ENCODE measurements around the gene GLIS1. TPM values are rescaled to one million over a fixed set of nuclear protein-coding genes. Genes with fewer than 3 reads are reported as not detected.

The GLIS1 gene
- total RNA-seq, 1 experiment from 2014 or later, result not detected

- Histone ChIP-seq H3K4me3 (no peak overlapping the region), H3K36me3 (ENCODE audit: low read depth) (no peaks in the 10 kb centered on the region), H3K27ac (no peak overlapping the region), H3F3A (ENCODE audit: insufficient read depth, low read depth) (no peaks in the 10 kb centered on the region), H3K79me2 (ENCODE audit: low read depth) (no peaks in the 10 kb centered on the region), H3K4me2 (no peak overlapping the region), H3K9me3 (ENCODE audit: insufficient read depth, low read depth) (no peaks in the 10 kb centered on the region), H2AFZ (no peak overlapping the region), H3K4me1 (replicated peaks; ENCODE audit: insufficient read depth) (no peaks in the 10 kb centered on the region; the same call in 1 of the 2 replicates), H4K20me1 (ENCODE audit: insufficient read depth) (no peaks in the 10 kb centered on the region), H3K27me3 (ENCODE audit: insufficient read depth, low read depth) (peaks cover 18% of the 10 kb centered on the region), H3K9me2 (ENCODE audit: insufficient read depth) (no peaks in the 10 kb centered on the region)
- TF ChIP-seq EZH2 (IDR thresholded peaks at IDR 0.05; ENCODE audit: low read depth) (no peak), CTCF (conservative IDR thresholded peaks at IDR 0.05) (no peak)
- no TSS peak for BruUV-seq (replicated peaks)
- ChIA-PET CTCF (interaction anchor here (0.9 kb wide), 1 partner anchor 18 kb away, joined by 3 read pairs; no protein-coding TSS in a partner anchor), POLR2A (ENCODE audit: unreplicated experiment) (no interaction called here)
- intact Hi-C loops (cut with micrococcal nuclease; ENCODE audit: unreplicated experiment), result no loop called here
- DNase-seq, result no peak
Observed at GRCh38 chr1:53590531-53591515, 148.1 kb downstream of the GLIS1 start.

DNA sequence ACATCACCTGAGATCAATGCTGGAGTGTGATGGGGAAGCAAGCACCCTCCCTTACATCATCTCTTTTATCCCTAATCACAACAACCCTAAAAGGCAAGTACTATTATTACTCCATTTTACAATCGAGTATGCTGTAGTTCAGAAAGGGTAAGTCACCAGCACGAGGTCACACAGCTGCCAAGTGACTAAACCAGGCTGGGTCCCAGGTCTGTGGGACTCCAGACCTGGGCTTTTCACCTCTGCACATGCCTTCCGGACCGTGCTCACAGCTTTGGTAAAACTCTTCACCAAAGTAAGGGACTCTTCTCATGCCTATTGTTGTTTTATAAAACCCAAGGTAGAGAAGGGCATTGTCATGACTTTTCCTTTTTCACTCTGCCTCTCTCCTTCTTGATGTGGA lies 148.9 kb downstream of the GLIS1 start:
- no TSS peak for BruUV-seq (replicated peaks)

More for the DNA sequence above, 148.9 kb downstream of the GLIS1 start:
- no peaks in the 10 kb centered on the region for H3K9me2 ChIP-seq (ENCODE audit: insufficient read depth)
- H3K36me3 ChIP-seq (ENCODE audit: low read depth), result no peaks in the 10 kb centered on the region
- no peaks in the 10 kb centered on the region for H4K20me1 ChIP-seq (ENCODE audit: insufficient read depth)
- POLR2A ChIA-PET (ENCODE audit: unreplicated experiment), result no interaction called here
- no peaks in the 10 kb centered on the region for H3F3A ChIP-seq (ENCODE audit: insufficient read depth, low read depth)
- H3K9me3 ChIP-seq (ENCODE audit: insufficient read depth, low read depth), result no peaks in the 10 kb centered on the region
- no peak overlapping the region for H3K27ac ChIP-seq
- H2AFZ ChIP-seq, result no peak overlapping the region
- intact Hi-C loops (cut with micrococcal nuclease; ENCODE audit: unreplicated experiment), result no loop called here
- H3K27me3 ChIP-seq (ENCODE audit: insufficient read depth, low read depth), result peaks cover 20% of the 10 kb centered on the region
- no peak overlapping the region for H3K4me3 ChIP-seq
- CTCF ChIA-PET, result interaction anchor here (0.9 kb wide), 1 partner anchor 17 kb away, joined by 3 read pairs; no protein-coding TSS in a partner anchor
- no peak for DNase-seq
- TF ChIP-seq EZH2 (IDR thresholded peaks at IDR 0.05; ENCODE audit: low read depth) (no peak), CTCF (conservative IDR thresholded peaks at IDR 0.05) (no peak)
- H3K4me2 ChIP-seq, result no peak overlapping the region
- no peaks in the 10 kb centered on the region; the same call in 1 of the 2 replicates for H3K4me1 ChIP-seq (replicated peaks; ENCODE audit: insufficient read depth)
- H3K79me2 ChIP-seq (ENCODE audit: low read depth), result no peaks in the 10 kb centered on the region

Data from PC-9 (cell line).